ENCODE measurements around the gene IFITM1.
A peak's percentile ranks its signal among the peaks of the same experiment; 100 is the strongest.
"Not testable (repeated sequence)": the region's sequence is repeated elsewhere in the genome, so short reads cannot be mapped to it uniquely, and the experiment has no call there.

Gene IFITM1

DNA sequence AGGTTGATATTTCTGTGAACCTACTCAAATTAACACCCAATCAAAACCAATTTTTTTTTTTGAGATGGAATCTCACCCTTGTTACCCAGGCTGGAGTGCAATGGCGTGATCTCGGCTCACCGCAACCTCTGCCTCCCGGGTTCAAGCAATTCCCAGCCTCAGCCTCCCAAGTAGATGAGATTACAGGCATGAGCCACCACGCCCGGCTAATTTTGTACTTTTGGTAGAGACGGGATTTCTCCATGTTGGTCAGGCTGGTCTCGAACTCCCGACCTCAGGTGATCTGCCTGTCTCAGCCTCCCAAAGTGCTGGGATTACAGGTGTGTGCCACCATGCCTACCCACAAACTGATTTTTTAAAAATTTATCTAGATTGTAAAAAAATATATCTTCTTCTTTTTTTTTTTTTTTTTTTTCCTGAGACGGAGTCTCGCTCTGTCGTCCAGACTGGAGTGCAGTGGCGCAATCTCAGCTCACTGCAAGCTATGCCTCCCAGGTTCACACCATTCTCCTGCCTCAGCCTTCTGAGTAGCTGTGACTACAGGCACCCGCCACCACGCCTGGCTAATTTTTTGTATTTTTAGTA, 14.8 kb downstream of the IFITM1 start:
- not testable (repeated sequence) for H3K9me3 ChIP-seq (replicated peaks; ENCODE audit: low read length); H3K4me2 ChIP-seq (ENCODE audit: low read length); H3K9ac ChIP-seq (ENCODE audit: low read depth, low read length); H3K27me3 ChIP-seq (ENCODE audit: control insufficient read depth, insufficient read depth, low read length); H3K4me3 ChIP-seq (ENCODE audit: low read length); H3K36me3 ChIP-seq (ENCODE audit: insufficient read depth, low read length)
- H3K4me1 ChIP-seq (ENCODE audit: control insufficient read depth, insufficient read depth, low read length) = peaks cover 22% of the 10 kb centered on the region

DNA sequence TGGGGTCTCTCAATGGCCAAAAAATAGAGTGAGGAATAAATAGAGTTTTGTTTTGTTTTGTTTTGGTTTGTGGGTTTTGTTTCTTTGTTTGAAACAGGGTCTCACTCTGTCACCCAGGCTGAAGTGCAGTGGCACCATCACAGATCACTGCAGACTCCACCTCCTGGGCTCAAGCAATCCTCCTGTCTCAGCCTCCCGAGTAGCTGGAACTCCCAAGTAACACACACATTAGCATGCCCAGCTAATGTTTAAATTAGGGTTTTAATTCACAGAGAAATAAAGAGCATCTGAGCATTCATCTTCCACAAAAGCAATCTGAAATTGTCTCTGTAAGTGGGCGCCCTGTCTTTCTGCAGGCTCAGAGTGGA, 16.0 kb downstream of the IFITM1 start:
- Histone ChIP-seq H3K4me1 (ENCODE audit: control insufficient read depth, insufficient read depth, low read length) (peaks cover 25% of the 10 kb centered on the region), H3K9me3 (replicated peaks; ENCODE audit: low read length) (no peaks in the 10 kb centered on the region), H3K4me2 (ENCODE audit: low read length) (no peak overlapping the region), H3K36me3 (ENCODE audit: insufficient read depth, low read length) (no peaks in the 10 kb centered on the region), H3K4me3 (ENCODE audit: low read length) (no peak overlapping the region), H3K27me3 (ENCODE audit: control insufficient read depth, insufficient read depth, low read length) (peaks cover 4% of the 10 kb centered on the region), H3K9ac (ENCODE audit: low read depth, low read length) (no peak overlapping the region)

DNA sequence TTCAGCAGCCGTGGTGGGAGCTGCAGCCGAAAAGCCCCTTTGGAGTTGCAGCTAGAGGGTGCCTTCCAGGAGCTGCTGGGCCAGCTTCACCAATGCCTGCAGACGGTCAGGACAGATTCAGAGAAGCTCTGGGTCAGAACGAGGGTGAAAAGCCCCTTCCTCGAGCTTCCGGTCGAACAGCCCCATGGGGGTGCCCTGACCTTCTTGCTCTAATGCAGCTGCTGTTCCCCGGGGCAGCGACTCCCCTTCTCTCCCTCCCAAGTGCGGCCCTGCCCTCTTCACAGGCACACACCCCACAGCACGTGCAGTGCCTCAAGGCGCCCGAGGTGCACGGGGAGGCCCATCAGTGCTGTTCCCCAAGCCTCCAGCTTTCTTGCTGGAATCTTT, 16.5 kb downstream of the IFITM1 start:
- H3K4me1 ChIP-seq (ENCODE audit: control insufficient read depth, insufficient read depth, low read length) = peaks cover 21% of the 10 kb centered on the region
- no peaks in the 10 kb centered on the region for H3K36me3 ChIP-seq (ENCODE audit: insufficient read depth, low read length)
- no peak overlapping the region for H3K4me2 ChIP-seq (ENCODE audit: low read length)
- H3K4me3 ChIP-seq (ENCODE audit: low read length) = no peak overlapping the region
- H3K27me3 ChIP-seq (ENCODE audit: control insufficient read depth, insufficient read depth, low read length) = peaks cover 4% of the 10 kb centered on the region
- H3K9me3 ChIP-seq (replicated peaks; ENCODE audit: low read length) = no peaks in the 10 kb centered on the region
- no peak overlapping the region for H3K9ac ChIP-seq (ENCODE audit: low read depth, low read length)

DNA sequence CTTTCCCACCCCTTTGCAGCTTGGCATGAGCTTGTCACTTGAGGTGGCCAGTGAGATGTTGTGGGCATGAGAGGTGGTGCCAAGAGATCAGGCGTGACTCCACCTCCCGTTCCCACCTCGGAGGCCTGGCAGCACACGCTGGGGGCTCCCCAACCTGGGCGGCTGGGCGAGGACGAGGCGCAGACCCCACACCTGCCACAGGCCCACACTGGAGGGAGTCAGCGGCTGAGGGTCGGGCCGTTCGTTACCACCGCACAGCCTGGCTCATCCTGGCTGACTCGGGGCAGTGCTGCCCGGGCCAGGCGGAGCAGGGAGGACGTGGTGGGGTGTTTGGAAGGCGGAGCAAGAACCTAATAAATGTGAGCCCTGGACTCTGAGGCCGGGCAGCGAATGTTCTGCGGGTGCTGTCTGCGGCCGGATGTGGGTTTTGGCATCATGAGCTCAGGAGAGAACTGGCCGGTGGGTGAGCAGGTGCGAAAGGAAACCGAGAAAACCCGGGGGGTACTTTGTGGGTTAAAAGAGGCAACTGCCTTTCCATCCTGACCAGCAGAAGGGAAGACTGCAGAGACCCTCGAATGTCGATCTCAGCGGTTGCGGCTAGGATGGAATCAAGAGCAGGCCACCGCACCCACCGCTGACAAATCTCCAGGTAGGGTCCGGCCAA, 17.0 kb downstream of the IFITM1 start:
- Histone ChIP-seq H3K36me3 (ENCODE audit: insufficient read depth, low read length) (no peaks in the 10 kb centered on the region), H3K4me3 (ENCODE audit: low read length) (no peak overlapping the region), H3K9me3 (replicated peaks; ENCODE audit: low read length) (no peaks in the 10 kb centered on the region), H3K4me2 (ENCODE audit: low read length) (no peak overlapping the region), H3K9ac (ENCODE audit: low read depth, low read length) (no peak overlapping the region), H3K27me3 (ENCODE audit: control insufficient read depth, insufficient read depth, low read length) (peaks cover 4% of the 10 kb centered on the region), H3K4me1 (ENCODE audit: control insufficient read depth, insufficient read depth, low read length) (peaks cover 21% of the 10 kb centered on the region)

DNA sequence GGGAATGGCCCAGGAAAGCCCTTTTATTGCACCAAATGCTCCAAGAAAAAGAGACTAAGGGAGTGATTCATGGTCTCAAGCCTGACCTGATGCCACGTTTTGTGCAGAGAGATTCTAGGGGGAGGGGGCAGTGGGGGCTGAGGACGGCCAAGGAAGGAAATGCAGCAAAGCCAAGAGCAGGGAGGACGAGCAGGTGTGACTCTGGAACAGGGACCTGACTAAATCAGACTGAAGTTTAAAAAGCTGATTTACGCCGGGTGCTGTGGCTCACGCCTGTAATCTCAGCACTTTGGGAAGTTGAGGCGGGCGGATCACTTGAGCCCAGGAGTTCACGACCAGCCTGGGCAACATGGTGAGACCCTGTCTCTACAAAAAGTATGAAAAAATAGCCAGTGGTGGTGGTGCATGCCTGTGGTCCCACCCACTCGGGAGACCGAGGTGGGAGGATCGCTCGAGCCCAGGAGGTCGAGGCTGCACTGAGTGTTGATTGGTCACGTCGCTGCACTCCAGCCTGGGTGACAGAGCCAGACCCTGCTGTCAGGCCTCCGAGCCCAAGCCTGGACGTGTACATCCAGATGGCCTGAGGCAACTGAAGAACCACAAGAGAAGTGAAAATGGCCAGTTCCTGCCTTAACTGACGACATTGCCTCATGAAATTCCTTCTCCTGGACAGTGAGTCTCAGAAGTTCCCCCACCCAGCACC, 17.7 kb downstream of the IFITM1 start:
- no peaks in the 10 kb centered on the region for H3K9me3 ChIP-seq (replicated peaks; ENCODE audit: low read length)
- H3K9ac ChIP-seq (ENCODE audit: low read depth, low read length) = no peak overlapping the region
- peaks cover 4% of the 10 kb centered on the region for H3K27me3 ChIP-seq (ENCODE audit: control insufficient read depth, insufficient read depth, low read length)
- H3K4me1 ChIP-seq (ENCODE audit: control insufficient read depth, insufficient read depth, low read length) = peaks cover 20% of the 10 kb centered on the region
- no peak overlapping the region for H3K4me2 ChIP-seq (ENCODE audit: low read length)
- H3K36me3 ChIP-seq (ENCODE audit: insufficient read depth, low read length) = no peaks in the 10 kb centered on the region
- H3K4me3 ChIP-seq (ENCODE audit: low read length) = no peak overlapping the region

DNA sequence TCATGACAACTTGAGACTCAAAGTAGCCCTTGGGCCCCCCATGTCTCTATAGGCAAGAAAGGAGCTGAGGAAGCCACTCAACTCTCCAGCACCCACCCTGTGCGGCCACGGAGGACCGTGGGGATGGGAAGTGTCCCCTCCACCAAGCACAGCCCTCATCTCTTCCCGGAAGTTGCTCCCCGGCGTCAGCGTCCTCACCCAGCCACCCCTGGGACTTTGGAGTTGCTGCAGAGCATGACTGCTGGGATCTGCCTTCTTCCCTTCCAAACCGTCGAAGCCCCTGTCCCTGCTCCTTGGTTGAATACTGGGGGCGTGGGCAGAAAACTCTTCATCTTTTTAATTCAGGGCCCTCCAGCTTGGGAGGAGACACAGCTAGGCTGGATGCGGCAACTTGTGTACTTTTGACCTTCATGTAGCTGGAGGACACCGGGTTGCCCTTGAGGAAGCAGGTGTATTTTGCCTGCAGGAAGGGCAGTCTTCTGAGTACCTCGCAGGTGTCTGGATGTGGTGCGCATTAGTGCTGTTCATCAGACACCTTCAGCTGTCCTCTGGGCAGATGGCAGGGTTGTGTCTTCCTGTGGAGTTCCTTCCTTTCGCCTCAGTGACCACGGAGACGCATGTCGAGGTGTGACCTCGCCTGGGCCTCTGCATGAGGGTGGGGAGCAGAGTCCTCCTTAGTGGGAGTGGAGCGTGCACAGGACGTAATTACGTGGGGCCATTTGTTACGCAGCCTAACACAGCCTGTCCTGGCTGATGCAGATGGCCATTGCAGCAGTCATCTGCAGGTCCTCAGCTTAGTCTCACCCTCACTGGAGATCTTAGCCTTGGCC, 19.0 kb downstream of the IFITM1 start:
- no peak overlapping the region for H3K9ac ChIP-seq (ENCODE audit: low read depth, low read length)
- no peaks in the 10 kb centered on the region for H3K36me3 ChIP-seq (ENCODE audit: insufficient read depth, low read length)
- H3K27me3 ChIP-seq (ENCODE audit: control insufficient read depth, insufficient read depth, low read length) = peaks cover 4% of the 10 kb centered on the region
- no peaks in the 10 kb centered on the region for H3K9me3 ChIP-seq (replicated peaks; ENCODE audit: low read length)
- no peak overlapping the region for H3K4me2 ChIP-seq (ENCODE audit: low read length)
- H3K4me3 ChIP-seq (ENCODE audit: low read length) = no peak overlapping the region
- peaks cover 9% of the 10 kb centered on the region for H3K4me1 ChIP-seq (ENCODE audit: control insufficient read depth, insufficient read depth, low read length)

DNA sequence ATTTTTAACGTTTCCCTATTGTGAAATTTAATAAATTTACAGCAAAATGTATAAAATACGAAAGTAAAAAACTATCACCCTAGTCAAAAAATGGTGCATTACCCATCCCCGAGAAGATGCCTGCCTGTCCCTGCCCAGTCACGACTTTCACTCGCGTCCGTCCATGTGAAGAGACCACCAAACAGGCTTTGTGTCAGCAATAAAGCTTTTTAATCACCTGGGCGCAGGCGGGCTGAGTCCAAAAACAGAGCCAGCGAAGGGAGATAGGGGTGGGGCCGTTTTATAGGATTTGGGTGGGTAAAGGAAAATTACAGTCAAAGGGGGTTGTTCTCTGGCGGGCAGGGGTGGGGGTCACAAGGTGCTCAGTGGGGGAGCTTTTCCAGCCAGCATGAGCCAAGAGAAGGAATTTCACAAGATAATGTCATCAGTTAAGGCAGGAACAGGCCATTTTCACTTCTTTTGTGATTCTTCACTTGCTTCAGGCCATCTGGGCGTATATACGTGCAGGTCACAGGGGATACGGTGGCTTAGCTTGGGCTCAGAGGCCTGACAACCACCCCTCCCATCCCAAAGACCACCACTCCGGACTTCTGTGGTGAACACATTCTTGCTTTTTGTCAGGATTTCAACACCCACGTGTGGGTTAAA, 19.9 kb downstream of the IFITM1 start:
- H3K4me2 ChIP-seq (ENCODE audit: low read length); H3K9ac ChIP-seq (ENCODE audit: low read depth, low read length); H3K4me3 ChIP-seq (ENCODE audit: low read length); H3K9me3 ChIP-seq (replicated peaks; ENCODE audit: low read length); H3K36me3 ChIP-seq (ENCODE audit: insufficient read depth, low read length); H3K4me1 ChIP-seq (ENCODE audit: control insufficient read depth, insufficient read depth, low read length); H3K27me3 ChIP-seq (ENCODE audit: control insufficient read depth, insufficient read depth, low read length): not testable (repeated sequence)

DNA sequence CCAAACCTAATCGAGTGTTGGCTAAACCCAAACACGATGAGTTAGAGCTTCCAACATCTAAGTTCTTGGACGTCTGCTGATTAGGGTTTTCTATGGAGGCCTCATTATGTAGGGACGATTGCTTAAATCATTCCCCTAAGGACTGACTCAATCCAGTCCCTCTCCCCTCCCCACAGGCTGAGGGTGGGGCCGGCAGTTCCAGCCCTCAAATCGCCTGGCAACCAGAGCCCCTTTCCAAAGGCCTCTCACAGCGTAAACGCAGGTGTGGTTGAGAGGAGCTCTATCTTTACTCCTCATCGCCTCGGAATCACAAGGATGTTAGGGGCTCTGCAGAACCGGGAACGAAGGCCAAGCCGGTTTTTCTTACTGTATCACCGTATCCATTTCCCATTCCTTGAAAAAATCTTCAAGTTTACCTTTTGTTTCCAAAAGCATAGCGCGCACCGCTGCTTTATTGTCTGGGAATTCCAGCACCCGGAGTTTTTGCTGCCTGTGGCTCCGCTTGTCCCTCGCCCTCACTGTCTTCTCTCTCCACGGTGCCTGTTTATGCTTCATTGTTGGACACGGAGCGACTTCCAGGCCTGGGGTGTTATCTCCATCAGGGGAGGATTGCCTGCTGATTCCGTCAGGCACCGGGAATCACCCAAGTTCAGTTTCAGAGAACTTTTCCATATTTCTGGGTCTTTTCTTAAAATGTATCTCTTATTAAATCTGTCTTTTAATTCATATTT, 20.6 kb downstream of the IFITM1 start:
- Histone ChIP-seq H3K27me3 (ENCODE audit: control insufficient read depth, insufficient read depth, low read length) (peaks cover 4% of the 10 kb centered on the region), H3K4me3 (ENCODE audit: low read length) (no peak overlapping the region), H3K4me1 (ENCODE audit: control insufficient read depth, insufficient read depth, low read length) (peaks cover 9% of the 10 kb centered on the region)

DNA sequence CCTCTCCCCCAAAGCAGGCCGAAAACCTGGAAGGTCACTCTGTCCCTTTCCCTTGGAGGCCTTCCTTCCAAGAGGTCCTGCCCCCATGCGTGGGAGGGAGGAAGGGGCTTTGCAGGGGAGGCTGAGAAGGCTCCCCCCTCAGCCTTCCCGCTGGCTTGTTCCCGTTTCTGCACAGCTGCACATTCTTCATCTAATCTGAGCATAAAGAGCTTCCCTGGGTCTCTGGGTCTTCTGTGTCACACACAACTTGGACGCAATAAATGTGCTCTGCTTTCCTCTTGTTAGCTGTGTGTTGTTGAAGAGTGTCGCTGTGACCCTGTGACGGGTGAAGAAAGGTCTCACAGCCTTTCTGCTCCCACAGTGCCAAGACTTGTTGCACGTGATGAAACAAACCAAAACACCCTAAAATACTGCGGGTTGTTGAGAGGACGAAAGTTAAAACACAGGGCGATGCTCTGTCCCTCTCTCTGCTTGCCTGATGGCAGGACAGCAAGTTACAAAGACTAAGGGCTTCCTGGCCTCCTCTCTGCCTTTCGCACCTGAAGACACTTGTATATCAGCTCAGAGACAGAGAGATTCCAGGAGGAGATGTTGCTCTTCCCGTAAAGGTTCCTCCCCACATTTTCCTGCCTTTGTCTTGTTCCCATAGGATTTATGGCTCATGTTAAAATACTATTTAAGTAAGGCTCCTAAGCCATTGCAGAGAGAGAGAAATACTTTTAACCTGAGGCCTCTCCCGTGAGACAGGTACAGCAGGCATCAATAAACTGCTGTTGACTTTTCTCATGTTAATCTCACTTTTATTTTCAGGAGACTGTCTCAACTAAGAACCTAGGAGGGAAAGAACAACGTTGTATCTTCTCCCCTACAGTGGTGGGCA, 22.2 kb downstream of the IFITM1 start:
- H3K4me3 ChIP-seq (ENCODE audit: low read length) = no peak overlapping the region
- peaks cover 9% of the 10 kb centered on the region for H3K4me1 ChIP-seq (ENCODE audit: control insufficient read depth, insufficient read depth, low read length)
- H3K9ac ChIP-seq (ENCODE audit: low read depth, low read length) = no peak overlapping the region
- peaks cover 9% of the 10 kb centered on the region for H3K27me3 ChIP-seq (ENCODE audit: control insufficient read depth, insufficient read depth, low read length)
- H3K9me3 ChIP-seq (replicated peaks; ENCODE audit: low read length) = no peaks in the 10 kb centered on the region
- no peaks in the 10 kb centered on the region for H3K36me3 ChIP-seq (ENCODE audit: insufficient read depth, low read length)
- H3K4me2 ChIP-seq (ENCODE audit: low read length) = peak overlapping the region; percentile 33

More for the DNA sequence above, 20.6 kb downstream of the IFITM1 start:
- H3K9me3 ChIP-seq (replicated peaks; ENCODE audit: low read length) = no peaks in the 10 kb centered on the region
- H3K36me3 ChIP-seq (ENCODE audit: insufficient read depth, low read length) = no peaks in the 10 kb centered on the region
- H3K4me2 ChIP-seq (ENCODE audit: low read length) = no peak overlapping the region
- H3K9ac ChIP-seq (ENCODE audit: low read depth, low read length) = no peak overlapping the region

DNA sequence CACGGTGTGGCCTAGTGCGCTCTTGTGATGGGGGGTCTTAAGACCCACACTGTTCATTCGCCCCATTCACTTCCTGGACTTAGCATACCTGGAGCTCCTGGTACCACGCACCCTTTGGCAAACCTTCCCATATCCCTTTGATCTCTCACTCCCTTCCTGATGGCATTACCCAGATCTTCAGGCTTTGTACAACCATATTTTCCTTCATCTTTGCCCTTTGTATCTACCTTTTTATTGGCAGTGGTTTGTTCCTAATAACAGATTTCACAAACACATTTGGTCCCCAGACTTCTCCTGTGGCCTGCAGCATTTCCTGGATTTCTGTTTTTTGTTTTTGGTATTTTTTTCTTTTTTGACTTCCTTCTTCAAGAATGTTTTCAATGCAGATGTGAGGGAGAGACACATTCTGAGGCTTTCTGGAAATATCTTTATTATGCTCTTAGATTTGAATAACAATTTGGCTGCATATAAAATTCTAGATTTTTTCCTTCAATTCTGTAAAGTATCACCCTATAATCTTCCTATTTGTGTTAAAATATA, 22.9 kb downstream of the IFITM1 start:
- H3K9me3 ChIP-seq (replicated peaks; ENCODE audit: low read length) = no peaks in the 10 kb centered on the region
- no peaks in the 10 kb centered on the region for H3K36me3 ChIP-seq (ENCODE audit: insufficient read depth, low read length)
- no peak overlapping the region for H3K4me3 ChIP-seq (ENCODE audit: low read length)
- H3K4me1 ChIP-seq (ENCODE audit: control insufficient read depth, insufficient read depth, low read length) = peaks cover 9% of the 10 kb centered on the region
- H3K4me2 ChIP-seq (ENCODE audit: low read length) = no peak overlapping the region
- no peak overlapping the region for H3K9ac ChIP-seq (ENCODE audit: low read depth, low read length)
- H3K27me3 ChIP-seq (ENCODE audit: control insufficient read depth, insufficient read depth, low read length) = peaks cover 9% of the 10 kb centered on the region
